Ovary (tissue), 9 donors: ENCODE data around the gene SHROOM3. TPM values are rescaled to one million over a fixed set of nuclear protein-coding genes. Genes with fewer than 3 reads are reported as not detected.

ENCODE experiments used
- DNase-seq, 5 donors: peaks; one replicate each; pipeline ENCODE4 v3.0.0-alpha.2; 2019 to 2020
- H3K27ac ChIP-seq, 2 donors: fragments of 200-600 bp; one replicate each; pipeline versions ENCODE4 v1.5.1 to v1.8.0; 2019 to 2022
- H3K27me3 ChIP-seq: fragments of 200-600 bp; one replicate; pipeline ENCODE4 v1.8.0; 2022
- H3K36me3 ChIP-seq: fragments of 200-600 bp; sonication (generic); one replicate; pipeline ENCODE4 v1.5.1; 2019
- H3K4me1 ChIP-seq: one replicate; pipeline ENCODE4 v1.8.1; 2013; ENCODE audit warnings: mild to moderate bottlenecking, moderate library complexity; ENCODE audit not compliant: insufficient read depth
- H3K4me3 ChIP-seq: fragments of 200-600 bp; sonication (generic); one replicate; pipeline ENCODE4 v1.5.1; 2017
- H3K9me3 ChIP-seq, 2 donors: fragments of 200-600 bp in 1 of 2; sonication (generic) in 1 of 2; one replicate each; pipeline versions ENCODE4 v1.5.1 to v1.8.1; 2013 to 2019; ENCODE audit warnings: mild to moderate bottlenecking in 1 of 2, moderate library complexity in 1 of 2
- CTCF ChIP-seq, 3 donors: fragments of 450-650 bp in 2 of 3; fragments of 200-600 bp in 1 of 3; IDR thresholded peaks; one replicate each; pipeline versions ENCODE4 v1.5.1 to v1.8.0; 2016 to 2022; ENCODE audit warnings: antibody characterized with exemption in 3 of 3, mild to moderate bottlenecking in 1 of 3
- EP300 ChIP-seq: sonication (generic); formaldehyde crosslinking; IDR thresholded peaks from one replicate; pipeline ENCODE4 v1.6.1; 2017; ENCODE audit warnings: antibody characterized with exemption
- POLR2A ChIP-seq: fragments of 450-650 bp; IDR thresholded peaks from one replicate; pipeline ENCODE4 v1.6.1; 2017; ENCODE audit warnings: antibody characterized with exemption, mild to moderate bottlenecking, moderate library complexity
- WGBS, 3 donors: extraction: QIAGEN DNeasy Blood & Tissue Kit in 1 of 3; methylation state at CpG; one replicate each; pipeline versions ENCODE4 v1.1.5 to v1.1.7; 2013 to 2017; 5-methylcytosine and 5-hydroxymethylcytosine counted together
- intact Hi-C, 4 donors: fragments of 100-400 bp; cut with DNase I; formaldehyde crosslinking; loops; one replicate each; pipeline versions ENCODE4 v1.11.0 to v1.15.1; 2022 to 2023
- polyA plus RNA-seq, 2 donors: library from polyadenylated mRNA; stranded (reverse); fragments of 200-250 nt in 1 of 2; fragments of 350-450 nt in 1 of 2; fragmentation: Illumina TruSeq in 1 of 2; extraction: RNeasy Lipid Tissue Mini Kit (QIAGEN cat#74804) in 1 of 2; gene quantifications; one replicate each; pipeline ENCODE4 v1.2.3, GENCODE V29; 2013 to 2014
- total RNA-seq, 7 donors: library from RNA; depleted of rRNA in 2 of 7; stranded (reverse); fragments of >200 nt in 2 of 7; fragmentation: NEBNext Ultra II Directional in 3 of 7; extraction: Animal tissue kit (Norgen Biotek cat#: 25700) in 3 of 7; gene quantifications; one replicate each; pipeline versions ENCODE4 v1.1.0 to v1.2.4, GENCODE V29; 2016 to 2023
- donor health status: DM: no; HTN: no; CAD: no; lungs with moderate emphysema.
- donor health status: DM: no; HTN: no; CAD: no.
- donor health status: Bipolar disorder and iron deficiency.
- donor health status: DM: yes; HTN: yes; CAD: no.
- donor health status: DM: no; HTN: no; CAD: no.
- donor health status: DM: yes; HTN: yes; CAD: no.

The SHROOM3 gene
- total and polyA plus RNA-seq, 9 donors = 0.80 to 70.1 (median 3.8) TPM

- H3K4me3 ChIP-seq = no peak overlapping the region
- intact Hi-C loops = no loop called here
- TF ChIP-seq CTCF (IDR thresholded peaks at IDR 0.05) = no peak
- TF ChIP-seq POLR2A = no peak
- no peak for TF ChIP-seq EP300
- no peak for DNase-seq
- no peaks in the 10 kb centered on the region for H3K36me3 ChIP-seq
- H3K27me3 ChIP-seq = no peaks in the 10 kb centered on the region
- H3K4me1 ChIP-seq = peaks cover 2% of the 10 kb centered on the region
- no peak overlapping the region for H3K27ac ChIP-seq
- WGBS, 3 donors = 79 to 91% (median 83%) methylated on average over 6 of the region's 6 CpGs
- H3K9me3 ChIP-seq = no peaks in the 10 kb centered on the region
Measured at GRCh38 chr4:76592460-76592859, 157.4 kb downstream of the SHROOM3 start.

GRCh38 chr4:76594173-76594572 lies 159.1 kb downstream of the SHROOM3 start:
- peaks cover 2% of the 10 kb centered on the region for H3K4me1 ChIP-seq
- no peak for DNase-seq
- no peak overlapping the region for H3K27ac ChIP-seq
- TF ChIP-seq POLR2A (no peak), EP300 (no peak), CTCF (IDR thresholded peaks at IDR 0.05) (no peak)
- no peaks in the 10 kb centered on the region for H3K27me3 ChIP-seq
- H3K4me3 ChIP-seq = no peak overlapping the region
- intact Hi-C loops = no loop called here
- no peaks in the 10 kb centered on the region for H3K9me3 ChIP-seq
- no peaks in the 10 kb centered on the region for H3K36me3 ChIP-seq
- 94 to 98% (median 95%) methylated on average over 2 of the region's 2 CpGs for WGBS, 3 donors

GRCh38 chr4:76595435-76595834 lies 160.4 kb downstream of the SHROOM3 start:
- Histone ChIP-seq H3K4me1 (no peaks in the 10 kb centered on the region), H3K36me3 (no peaks in the 10 kb centered on the region), H3K4me3 (no peak overlapping the region), H3K27me3 (no peaks in the 10 kb centered on the region), H3K27ac (no peak overlapping the region), H3K9me3 (no peaks in the 10 kb centered on the region)
- intact Hi-C loops = no loop called here
- no peak for DNase-seq
- 98 to 100% (median 100%) methylated on average over 1 of the region's 1 CpG for WGBS, 3 donors
- TF ChIP-seq CTCF (IDR thresholded peaks at IDR 0.05) = no peak
- TF ChIP-seq POLR2A = no peak
- no peak for TF ChIP-seq EP300

GRCh38 chr4:76596713-76597112 lies 161.7 kb downstream of the SHROOM3 start:
- Histone ChIP-seq H3K27me3 (no peaks in the 10 kb centered on the region), H3K36me3 (no peaks in the 10 kb centered on the region), H3K4me3 (no peak overlapping the region), H3K9me3 (no peaks in the 10 kb centered on the region), H3K4me1 (no peaks in the 10 kb centered on the region), H3K27ac (no peak overlapping the region)
- intact Hi-C loops = no loop called here
- DNase-seq = no peak
- no peak for TF ChIP-seq POLR2A
- no peak for TF ChIP-seq CTCF (IDR thresholded peaks at IDR 0.05)
- no peak for TF ChIP-seq EP300
- WGBS, 3 donors = 73 to 89% (median 85%) methylated on average over 5 of the region's 5 CpGs
